Neural progenitor cell (in vitro differentiated cells): Measurements from ENCODE around the gene RSAD2. TPM values are rescaled to one million over a fixed set of nuclear protein-coding genes. Genes with fewer than 3 reads are reported as not detected.

Experiments used
- DNase-seq: peaks from one replicate; pipeline ENCODE4 v3.0.0-alpha.2; 2016; ENCODE audit warnings: low spot score
- H2AFZ ChIP-seq: fragments of 200-600 bp; sonication (generic); replicated peaks from 2 replicates; pipeline ENCODE4 v1.6.1; 2016; ENCODE audit warnings: antibody characterized with exemption
- H3F3A ChIP-seq: fragments of 200-600 bp; sonication (generic); 2 replicates; pipeline ENCODE4 v1.6.1; 2016; ENCODE audit warnings: antibody characterized with exemption, low read depth
- H3K27ac ChIP-seq: fragments of 200-600 bp; sonication (generic); 2 replicates; pipeline ENCODE4 v1.5.1; 2016; ENCODE audit warnings: mild to moderate bottlenecking
- H3K27me3 ChIP-seq: fragments of 200-600 bp; sonication (generic); 2 replicates; pipeline ENCODE4 v1.6.1; 2016; ENCODE audit warnings: mild to moderate bottlenecking, moderate library complexity
- H3K36me3 ChIP-seq: fragments of 200-600 bp; sonication (generic); 2 replicates; pipeline ENCODE4 v1.5.1; 2016
- H3K4me1 ChIP-seq: fragments of 200-600 bp; sonication (generic); 2 replicates; pipeline ENCODE4 v1.6.1; 2016; ENCODE audit warnings: mixed run types
- H3K4me2 ChIP-seq: fragments of 200-600 bp; sonication (generic); 2 replicates; pipeline ENCODE4 v1.6.1; 2016
- H3K4me3 ChIP-seq: fragments of 200-600 bp; sonication (generic); 2 replicates; pipeline ENCODE4 v1.5.1; 2016
- H3K79me2 ChIP-seq: fragments of 200-600 bp; sonication (generic); 2 replicates; pipeline ENCODE4 v1.6.1; 2016; ENCODE audit warnings: low read depth
- H3K9ac ChIP-seq: fragments of 200-600 bp; sonication (generic); 2 replicates; pipeline ENCODE4 v1.6.1; 2016
- H3K9me3 ChIP-seq: fragments of 200-600 bp; sonication (generic); 2 replicates; pipeline ENCODE4 v1.5.1; 2016; ENCODE audit warnings: low read depth
- H4K20me1 ChIP-seq: fragments of 200-600 bp; sonication (generic); 2 replicates; pipeline ENCODE4 v1.6.1; 2016; ENCODE audit warnings: low read depth
- H3K27ac Mint-ChIP-seq: 3 replicates; pipeline ENCODE4 v1.8.0; 2021; ENCODE audit warnings: mixed read lengths
- H3K27me3 Mint-ChIP-seq: 2 replicates; pipeline ENCODE4 v1.8.0; 2022; ENCODE audit warnings: low read depth, mild to moderate bottlenecking, inconsistent platforms, moderate library complexity, mixed read lengths; ENCODE audit not compliant: insufficient read depth
- H3K36me3 Mint-ChIP-seq: 3 replicates; pipeline ENCODE4 v1.8.0; 2021; ENCODE audit warnings: mixed read lengths
- H3K4me1 Mint-ChIP-seq: 3 replicates; pipeline ENCODE4 v1.8.0; 2021; ENCODE audit warnings: mixed read lengths
- H3K4me3 Mint-ChIP-seq: 3 replicates; pipeline ENCODE4 v1.8.0; 2021; ENCODE audit warnings: mild to moderate bottlenecking, moderate library complexity, mixed read lengths
- H3K9me3 Mint-ChIP-seq: 3 replicates; pipeline ENCODE4 v1.8.0; 2020; ENCODE audit warnings: mixed read lengths
- EZH2 ChIP-seq: fragments of 200-600 bp; sonication (generic); IDR thresholded peaks from 2 replicates; pipeline ENCODE4 v1.6.1; 2017; ENCODE audit warnings: antibody characterized with exemption, mild to moderate bottlenecking, moderate library complexity
- EZH2phosphoT487 ChIP-seq: fragments of 200-600 bp; sonication (generic); IDR thresholded peaks from 2 replicates; pipeline ENCODE4 v1.6.1; 2017; ENCODE audit warnings: antibody characterized with exemption
- total RNA-seq: library from RNA; depleted of rRNA; stranded (reverse); fragments of >200 nt; gene quantifications from 2 replicates; pipeline ENCODE4 v1.2.3, GENCODE V29; 2015; ENCODE audit warnings: low replicate concordance
- TF ChIP-seq, protein P1 (sequence below): fragments of 200-600 bp; sonication (generic); IDR thresholded peaks from 2 replicates; pipeline ENCODE4 v1.5.1; 2017; ENCODE audit warnings: antibody characterized with exemption, mild to moderate bottlenecking

Gene RSAD2
- total RNA-seq, 1 donor from 2014 or later = not detected

DNA sequence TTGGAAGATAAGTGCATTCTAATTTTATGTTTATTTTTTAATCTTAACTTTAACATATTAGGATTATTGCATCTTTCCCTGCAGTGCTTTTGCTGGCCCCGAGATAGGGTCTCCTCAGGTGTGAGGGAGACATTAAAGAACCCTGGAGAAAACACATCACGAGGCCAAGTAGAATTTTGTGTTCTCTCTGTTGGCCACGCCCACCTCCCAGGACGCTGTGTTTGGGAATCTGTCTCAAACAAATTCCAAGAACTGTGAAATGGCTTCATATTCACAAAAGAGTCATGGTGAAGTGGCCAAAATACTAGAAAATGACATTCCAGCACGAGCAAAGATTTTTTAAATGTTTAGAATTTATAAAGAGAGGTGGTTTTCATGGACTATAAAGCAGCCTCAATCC lies 67.0 kb downstream of the RSAD2 start:
- Mint-ChIP-seq H3K4me3 (no peak overlapping the region), H3K9me3 (no peaks in the 10 kb centered on the region), H3K4me1 (peaks cover 14% of the 10 kb centered on the region), H3K27me3 (no peaks in the 10 kb centered on the region), H3K27ac (no peak overlapping the region), H3K36me3 (peaks cover 61% of the 10 kb centered on the region)
- H3K27ac ChIP-seq = no peak overlapping the region
- no peak overlapping the region for H2AFZ ChIP-seq
- H3K4me3 ChIP-seq = no peak overlapping the region
- TF ChIP-seq EZH2phosphoT487 = no peak
- TF ChIP-seq, protein P1, sequence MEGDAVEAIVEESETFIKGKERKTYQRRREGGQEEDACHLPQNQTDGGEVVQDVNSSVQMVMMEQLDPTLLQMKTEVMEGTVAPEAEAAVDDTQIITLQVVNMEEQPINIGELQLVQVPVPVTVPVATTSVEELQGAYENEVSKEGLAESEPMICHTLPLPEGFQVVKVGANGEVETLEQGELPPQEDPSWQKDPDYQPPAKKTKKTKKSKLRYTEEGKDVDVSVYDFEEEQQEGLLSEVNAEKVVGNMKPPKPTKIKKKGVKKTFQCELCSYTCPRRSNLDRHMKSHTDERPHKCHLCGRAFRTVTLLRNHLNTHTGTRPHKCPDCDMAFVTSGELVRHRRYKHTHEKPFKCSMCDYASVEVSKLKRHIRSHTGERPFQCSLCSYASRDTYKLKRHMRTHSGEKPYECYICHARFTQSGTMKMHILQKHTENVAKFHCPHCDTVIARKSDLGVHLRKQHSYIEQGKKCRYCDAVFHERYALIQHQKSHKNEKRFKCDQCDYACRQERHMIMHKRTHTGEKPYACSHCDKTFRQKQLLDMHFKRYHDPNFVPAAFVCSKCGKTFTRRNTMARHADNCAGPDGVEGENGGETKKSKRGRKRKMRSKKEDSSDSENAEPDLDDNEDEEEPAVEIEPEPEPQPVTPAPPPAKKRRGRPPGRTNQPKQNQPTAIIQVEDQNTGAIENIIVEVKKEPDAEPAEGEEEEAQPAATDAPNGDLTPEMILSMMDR = no peak
- H3F3A ChIP-seq = no peaks in the 10 kb centered on the region
- H3K79me2 ChIP-seq = peaks cover 2% of the 10 kb centered on the region
- H3K36me3 ChIP-seq = no peaks in the 10 kb centered on the region
- H3K27me3 ChIP-seq = no peaks in the 10 kb centered on the region
- no peaks in the 10 kb centered on the region for H3K9me3 ChIP-seq
- H4K20me1 ChIP-seq = no peaks in the 10 kb centered on the region
- peaks cover 11% of the 10 kb centered on the region for H3K4me1 ChIP-seq
- DNase-seq = no peak
- no peak overlapping the region for H3K4me2 ChIP-seq
- H3K9ac ChIP-seq = no peak overlapping the region

DNA sequence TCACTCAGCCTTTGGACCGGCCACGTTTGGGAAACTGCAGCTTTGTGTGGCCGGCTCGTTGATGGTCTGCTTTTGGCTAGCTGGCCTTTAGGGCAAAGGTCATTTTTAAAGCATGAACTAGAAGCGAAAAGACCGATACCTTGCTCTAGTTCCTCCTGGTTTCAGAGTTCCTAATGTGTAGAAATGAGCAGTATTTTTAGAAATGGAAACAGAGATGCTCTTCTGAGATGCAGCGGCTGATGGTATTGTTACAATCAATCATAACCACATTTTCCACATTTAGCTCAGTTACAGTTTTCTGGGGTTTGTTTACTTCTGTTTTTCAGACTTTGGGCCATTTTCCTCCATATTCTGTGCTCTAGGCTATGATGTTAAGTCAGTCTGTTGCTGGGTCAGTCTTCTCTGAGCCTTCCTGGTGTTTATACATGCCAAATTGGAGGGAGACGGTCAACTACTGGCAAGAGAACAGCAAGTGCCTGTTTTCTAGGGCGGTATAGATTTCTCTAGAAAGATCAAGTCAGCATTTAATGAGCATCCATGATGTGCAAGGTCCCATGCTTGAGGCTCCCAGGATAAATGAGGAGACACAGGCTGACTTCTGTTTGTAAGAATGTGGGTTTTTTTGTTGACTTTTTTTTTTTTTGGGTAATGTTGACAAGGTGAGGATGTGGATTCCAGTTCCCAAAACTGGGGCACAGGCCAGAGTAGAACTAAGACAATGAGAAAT lies 67.7 kb downstream of the RSAD2 start:
- H3K27ac ChIP-seq = no peak overlapping the region
- no peak overlapping the region for H3K9ac ChIP-seq
- H2AFZ ChIP-seq = no peak overlapping the region
- no peaks in the 10 kb centered on the region for H3K27me3 Mint-ChIP-seq
- no peak overlapping the region for H3K4me3 ChIP-seq
- no peaks in the 10 kb centered on the region for H3K79me2 ChIP-seq
- H3K4me1 Mint-ChIP-seq = peaks cover 9% of the 10 kb centered on the region
- no peaks in the 10 kb centered on the region for H3K9me3 ChIP-seq
- DNase-seq = no peak
- H4K20me1 ChIP-seq = no peaks in the 10 kb centered on the region
- H3K36me3 ChIP-seq = no peaks in the 10 kb centered on the region
- H3K4me1 ChIP-seq = peaks cover 9% of the 10 kb centered on the region
- no peaks in the 10 kb centered on the region for H3K9me3 Mint-ChIP-seq
- H3K27ac Mint-ChIP-seq = no peak overlapping the region
- no peaks in the 10 kb centered on the region for H3K27me3 ChIP-seq
- no peak overlapping the region for H3K4me2 ChIP-seq
- TF ChIP-seq, protein P1 = no peak
- TF ChIP-seq EZH2 = no peak
- TF ChIP-seq EZH2phosphoT487 = no peak
- H3F3A ChIP-seq = no peaks in the 10 kb centered on the region
- peaks cover 61% of the 10 kb centered on the region for H3K36me3 Mint-ChIP-seq
- no peak overlapping the region for H3K4me3 Mint-ChIP-seq

DNA sequence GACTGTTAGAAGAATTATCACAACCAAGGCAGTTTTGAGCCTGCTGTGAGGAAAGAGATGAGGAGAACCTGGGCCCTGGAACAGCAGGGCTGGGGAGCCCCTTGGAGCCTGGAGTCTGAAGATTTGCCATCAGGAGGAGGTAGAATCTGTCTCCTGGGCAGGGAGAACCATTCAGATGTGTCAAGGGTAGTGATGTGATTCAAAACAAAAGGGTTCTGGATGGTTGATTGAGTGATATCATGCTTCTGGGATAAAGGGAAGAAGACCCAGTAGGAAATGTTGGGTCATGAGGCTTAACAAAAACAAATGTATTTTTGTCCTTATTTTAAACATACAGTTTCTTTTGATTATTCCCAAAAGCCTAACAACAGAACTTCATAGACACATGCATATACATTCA lies 68.2 kb downstream of the RSAD2 start:
- Histone ChIP-seq H3K9me3 (no peaks in the 10 kb centered on the region), H2AFZ (no peak overlapping the region), H3K36me3 (no peaks in the 10 kb centered on the region), H3K27ac (no peak overlapping the region), H3K4me1 (peaks cover 3% of the 10 kb centered on the region), H3K79me2 (no peaks in the 10 kb centered on the region), H3K27me3 (no peaks in the 10 kb centered on the region), H3F3A (no peaks in the 10 kb centered on the region), H4K20me1 (no peaks in the 10 kb centered on the region), H3K9ac (no peak overlapping the region), H3K4me3 (no peak overlapping the region), H3K4me2 (no peak overlapping the region)
- TF ChIP-seq EZH2 (no peak), EZH2phosphoT487 (no peak)
- TF ChIP-seq, protein P1 = no peak
- Mint-ChIP-seq H3K9me3 (no peaks in the 10 kb centered on the region), H3K36me3 (peaks cover 61% of the 10 kb centered on the region), H3K4me1 (peaks cover 3% of the 10 kb centered on the region), H3K27me3 (no peaks in the 10 kb centered on the region), H3K27ac (no peak overlapping the region), H3K4me3 (no peak overlapping the region)
- DNase-seq = no peak
